Measurements from ENCODE around the gene MED13.
"Not testable (repeated sequence)": the region's sequence is repeated elsewhere in the genome, so short reads cannot be mapped to it uniquely, and the experiment has no call there.

Gene MED13

DNA sequence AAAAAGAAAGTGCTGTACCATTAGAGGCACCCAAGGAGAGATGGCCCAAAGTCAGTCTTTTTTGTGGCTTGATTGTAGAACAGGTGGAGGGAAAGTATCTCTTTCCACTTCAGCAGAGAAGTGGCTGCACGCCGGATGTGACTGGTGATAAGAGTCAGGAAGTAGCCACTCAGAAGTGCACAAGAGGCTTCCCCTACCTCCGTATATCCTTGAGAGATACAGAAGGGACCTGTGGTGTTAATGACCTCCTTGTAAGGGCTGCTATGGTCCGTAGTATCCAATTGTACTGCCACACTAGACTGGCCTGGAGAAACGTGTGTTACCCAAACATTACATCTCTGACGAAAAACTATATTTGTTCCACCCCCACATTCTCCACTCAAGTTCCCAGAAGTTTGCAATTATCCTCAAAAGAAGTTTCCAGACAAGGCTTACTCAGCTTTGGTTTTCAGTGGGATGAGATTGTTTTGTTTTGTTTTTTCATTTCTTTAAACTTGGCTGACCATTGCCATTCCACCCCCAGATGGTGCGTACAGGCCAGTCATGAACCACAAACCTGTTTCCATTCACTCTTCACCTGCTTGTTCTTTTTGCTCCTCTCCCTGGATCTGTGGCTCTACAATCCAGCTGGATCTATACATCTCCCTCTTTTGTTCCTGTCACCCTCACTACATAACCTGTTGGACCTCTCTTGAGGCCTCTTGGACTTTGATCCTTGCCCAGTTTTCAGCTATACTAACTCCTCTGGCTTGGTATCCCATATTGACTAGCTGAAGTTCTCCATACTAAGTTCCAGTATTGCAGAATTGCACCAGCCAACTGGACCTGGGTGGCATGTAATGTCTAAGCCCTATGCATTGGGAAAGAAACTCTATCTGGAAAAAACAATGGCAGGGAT is 20.7 kb upstream of the MED13 start:
- no peak for DNase-seq

DNA sequence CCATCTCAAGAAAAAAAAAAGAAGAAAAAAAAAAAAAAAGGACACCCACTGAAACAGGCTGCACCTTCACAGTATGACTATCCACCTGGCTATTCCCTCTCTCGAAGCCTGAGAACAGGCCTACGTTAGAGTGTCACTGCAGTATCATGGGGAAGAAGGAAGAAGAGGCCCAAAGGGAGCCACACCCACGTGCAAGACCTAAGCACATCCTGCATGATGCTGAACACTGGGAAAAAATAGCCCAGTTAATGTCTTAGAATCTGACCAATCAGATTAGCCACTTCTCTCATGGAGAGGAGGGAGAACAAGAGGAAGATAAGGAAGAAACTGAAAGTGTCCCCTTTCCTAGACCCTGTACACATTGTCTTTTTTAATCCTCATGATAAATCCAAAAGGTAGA is 19.5 kb upstream of the MED13 start:
- no peak for DNase-seq

DNA sequence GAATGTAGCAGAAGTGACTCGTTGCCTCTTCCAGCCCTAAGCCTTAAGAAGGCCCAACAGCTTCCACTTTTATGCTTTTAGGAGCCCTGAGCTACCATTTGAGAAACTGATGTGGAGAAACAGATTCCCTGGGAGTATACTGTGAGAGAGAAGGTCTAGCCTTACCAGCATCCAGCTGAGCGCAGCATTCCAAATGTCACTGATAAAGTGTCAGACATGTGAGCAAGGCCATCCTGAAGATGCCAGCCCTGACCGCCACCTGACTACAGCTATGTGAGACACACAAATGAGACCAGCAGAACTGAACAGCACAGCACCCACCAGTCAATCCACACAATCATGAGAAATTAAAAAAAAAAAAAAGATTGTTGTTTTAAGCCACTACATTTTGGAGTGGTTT is 18.6 kb upstream of the MED13 start:
- DNase-seq: no peak

DNA sequence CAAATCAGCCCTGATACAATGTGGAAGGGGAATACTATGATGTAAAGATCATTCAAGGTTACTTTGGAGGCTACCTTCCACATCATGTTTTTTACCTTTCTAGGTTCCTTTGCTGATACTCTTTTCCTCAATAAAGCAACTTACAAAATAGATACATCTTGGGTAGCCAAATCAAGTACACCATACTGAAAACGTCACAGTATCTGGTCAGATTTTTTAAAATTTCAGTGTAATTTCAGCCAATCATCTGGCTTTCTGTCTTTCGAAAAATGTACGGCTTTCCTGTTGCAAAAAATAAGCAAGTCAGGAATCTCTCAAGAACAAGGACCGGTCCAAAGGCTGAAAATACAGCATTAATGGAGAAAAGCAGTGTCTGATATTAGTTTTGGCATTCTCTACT is 15.6 kb upstream of the MED13 start:
- no peak for DNase-seq

DNA sequence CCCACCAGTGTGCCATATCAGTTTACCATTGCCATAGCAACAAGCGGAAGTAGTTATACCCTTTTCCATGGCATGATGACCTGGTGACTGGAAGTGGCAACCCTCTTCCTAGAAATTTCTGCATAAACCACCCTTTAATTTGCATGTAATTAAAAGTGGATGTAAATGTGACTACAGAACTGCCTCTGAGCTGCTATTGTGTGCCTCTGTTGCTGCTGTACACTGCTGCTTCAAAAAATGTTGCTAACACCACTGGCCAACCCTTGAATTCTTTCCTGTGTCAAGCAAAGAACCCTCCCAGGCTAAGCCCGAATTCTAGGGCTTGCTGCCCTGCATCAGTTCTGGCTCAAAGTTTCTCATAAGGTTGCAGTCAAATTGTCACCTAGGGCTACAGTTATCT is 12.9 kb upstream of the MED13 start:
- no peak for DNase-seq

DNA sequence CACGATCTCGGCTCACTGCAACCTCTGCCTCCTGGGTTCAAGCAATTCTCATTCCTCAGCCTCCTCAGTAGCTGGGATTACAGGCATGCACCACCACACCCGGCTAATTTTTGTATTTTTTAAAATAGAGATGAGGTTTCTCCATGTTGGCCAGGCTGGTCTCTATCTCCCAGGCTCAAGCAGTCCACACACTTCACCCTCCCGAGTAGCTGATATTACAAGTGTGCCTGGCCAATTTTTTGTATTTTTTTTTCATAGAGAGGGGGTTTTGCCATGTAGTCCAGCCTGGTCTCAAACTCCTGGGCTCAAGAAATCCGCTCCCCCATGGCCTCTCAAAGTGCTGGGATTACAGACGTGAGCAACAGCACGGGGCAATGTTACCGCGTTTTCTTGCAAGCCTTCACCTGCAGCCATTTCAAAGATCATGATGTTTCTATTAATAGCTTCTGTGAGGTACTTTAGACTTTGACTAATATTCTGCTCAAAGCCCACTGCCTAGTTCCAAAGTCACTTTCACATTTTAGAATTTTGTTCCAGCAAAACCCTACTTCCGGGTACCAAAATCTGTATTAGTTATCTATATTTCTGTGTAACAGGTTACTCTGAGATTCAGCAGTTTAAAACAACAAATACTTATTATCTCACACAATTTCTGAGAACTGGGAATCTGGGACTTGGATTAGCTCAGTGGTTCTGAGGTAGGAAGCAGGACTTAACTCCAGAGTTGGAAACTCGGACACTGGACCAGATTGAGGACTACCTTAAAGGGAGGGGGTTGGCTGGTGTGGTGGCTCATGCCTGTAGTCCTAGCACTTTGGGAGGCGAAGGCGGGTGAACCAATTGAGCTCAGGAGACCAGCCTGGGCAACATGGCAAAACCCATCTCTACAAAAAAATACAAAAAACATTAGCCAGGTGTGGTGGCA is 12.0 kb upstream of the MED13 start:
- no peak for DNase-seq

DNA sequence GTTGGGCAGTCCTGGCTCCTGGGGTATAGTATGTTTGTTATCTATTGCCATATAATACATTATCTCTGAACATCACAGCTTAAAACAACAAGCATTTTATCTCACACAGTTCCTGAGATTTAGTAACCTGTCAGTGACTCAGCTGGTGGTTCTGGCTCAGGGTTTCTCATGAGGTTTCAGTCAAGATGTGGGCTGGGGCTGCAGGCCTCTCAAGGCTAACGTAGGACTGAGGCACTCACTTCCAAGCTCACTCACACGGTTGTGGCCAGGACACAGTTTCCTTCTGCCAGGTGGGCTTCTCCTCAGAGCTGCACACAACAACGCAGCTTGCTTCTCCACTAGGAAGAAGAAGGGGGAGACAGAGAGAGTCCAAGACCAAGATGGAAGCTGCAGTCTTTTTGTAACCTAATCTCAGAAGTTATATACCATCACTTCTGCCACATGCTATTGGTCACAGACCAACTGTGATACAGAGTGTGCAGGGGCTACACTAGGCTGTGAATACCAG is 10.3 kb upstream of the MED13 start:
- no peak for DNase-seq

DNA sequence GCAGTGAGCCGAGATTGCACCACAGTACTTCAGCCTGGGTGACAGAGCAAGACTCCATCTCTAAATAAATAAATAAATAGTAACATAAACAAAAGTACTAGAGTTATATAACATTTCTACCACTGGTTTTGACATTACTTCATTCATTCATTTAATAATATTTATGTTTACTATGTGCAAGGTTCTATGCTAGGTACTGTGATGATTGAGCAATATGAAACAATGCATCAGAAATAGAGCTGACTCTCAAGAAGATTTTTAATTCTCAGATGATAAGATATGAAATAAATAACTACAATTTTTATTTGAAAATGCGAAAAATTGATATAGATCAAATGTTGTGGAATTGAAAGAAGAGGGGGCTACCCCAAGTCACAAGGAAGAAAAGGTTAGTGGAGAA is 8.9 kb upstream of the MED13 start:
- DNase-seq: no peak

DNA sequence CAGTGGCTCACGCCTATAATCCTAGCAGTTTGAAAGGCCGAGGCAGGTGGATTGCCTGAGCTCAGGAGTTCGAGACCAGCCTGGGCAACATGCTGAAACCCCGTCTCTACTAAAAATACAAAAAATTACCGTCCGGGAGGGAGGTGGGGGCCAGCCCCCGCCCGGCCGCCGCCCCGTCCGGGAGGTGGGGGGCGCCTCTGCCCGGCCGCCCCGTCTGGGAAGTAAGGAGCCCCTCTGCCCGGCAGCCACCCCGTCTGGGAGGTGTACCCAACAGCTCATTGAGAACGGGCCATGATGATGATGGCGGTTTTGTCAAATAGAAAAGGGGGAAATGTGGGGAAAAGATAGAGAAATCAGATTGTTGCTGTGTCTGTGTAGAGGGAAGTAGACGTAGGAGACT is 7.8 kb upstream of the MED13 start:
- not testable (repeated sequence) for DNase-seq

DNA sequence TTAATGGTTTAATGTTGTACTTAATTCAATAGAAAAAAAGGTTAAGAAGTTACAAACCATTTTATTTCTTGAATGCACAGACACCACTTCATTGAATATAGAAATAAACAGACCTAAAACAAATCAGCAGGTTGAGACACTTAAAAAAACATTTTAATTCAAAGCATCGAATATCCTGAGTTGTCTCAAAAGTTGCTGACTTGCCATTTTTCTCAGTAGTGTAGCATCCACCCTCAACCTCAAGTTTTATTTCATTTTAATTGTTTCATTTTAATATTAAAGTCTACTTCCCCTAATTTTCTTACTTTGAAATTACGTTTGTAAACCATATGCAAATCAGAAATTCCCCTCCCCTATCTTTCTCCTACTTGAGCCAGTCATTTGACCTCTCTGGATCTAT is 5.8 kb upstream of the MED13 start:
- DNase-seq: no peak

DNA sequence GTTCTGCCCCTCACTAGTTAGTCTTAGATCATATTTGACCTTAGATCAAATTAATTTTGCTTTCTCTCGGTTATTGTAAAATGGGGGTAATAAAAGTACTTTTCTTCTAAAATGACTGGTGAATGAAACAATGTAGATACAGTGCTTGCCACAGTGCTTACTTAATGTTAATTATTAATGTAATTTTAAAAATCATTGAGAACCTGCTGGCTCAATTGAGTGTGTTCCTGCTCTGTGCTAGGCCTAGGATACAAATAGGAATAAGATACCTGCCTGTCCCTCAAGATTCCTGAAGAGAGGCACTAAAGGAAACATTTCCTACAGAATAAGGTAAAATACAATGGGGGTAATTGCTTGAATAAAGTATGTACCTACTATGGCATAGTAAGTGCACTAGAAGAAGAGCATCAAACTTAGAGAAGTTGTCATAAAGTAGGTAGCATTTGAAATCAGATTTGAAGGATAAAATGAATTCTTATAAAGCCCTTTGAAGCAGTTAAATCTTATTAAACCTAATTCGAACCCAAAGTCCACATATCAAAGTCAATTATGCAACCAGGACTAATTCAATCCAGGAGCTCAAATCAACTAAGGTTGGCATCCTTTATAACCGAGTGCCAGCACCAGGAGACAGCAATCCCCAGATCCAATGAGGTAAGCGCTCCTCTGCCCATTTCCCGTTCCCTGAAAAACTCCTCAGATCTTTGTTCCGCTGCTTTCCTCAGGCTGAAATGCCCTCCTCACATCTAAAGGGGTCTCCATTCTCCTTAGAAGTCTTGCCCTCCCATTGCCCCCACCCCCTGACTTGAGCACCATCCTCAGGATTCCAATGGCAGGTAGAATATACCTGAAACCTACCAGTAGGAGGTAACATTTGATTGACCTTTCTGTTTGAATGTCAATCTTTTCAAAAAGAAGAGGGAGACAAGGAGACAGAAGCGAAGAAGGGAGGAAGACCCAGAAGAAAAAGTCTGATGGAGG is 2.4 kb upstream of the MED13 start:
- DNase-seq: no peak

DNA sequence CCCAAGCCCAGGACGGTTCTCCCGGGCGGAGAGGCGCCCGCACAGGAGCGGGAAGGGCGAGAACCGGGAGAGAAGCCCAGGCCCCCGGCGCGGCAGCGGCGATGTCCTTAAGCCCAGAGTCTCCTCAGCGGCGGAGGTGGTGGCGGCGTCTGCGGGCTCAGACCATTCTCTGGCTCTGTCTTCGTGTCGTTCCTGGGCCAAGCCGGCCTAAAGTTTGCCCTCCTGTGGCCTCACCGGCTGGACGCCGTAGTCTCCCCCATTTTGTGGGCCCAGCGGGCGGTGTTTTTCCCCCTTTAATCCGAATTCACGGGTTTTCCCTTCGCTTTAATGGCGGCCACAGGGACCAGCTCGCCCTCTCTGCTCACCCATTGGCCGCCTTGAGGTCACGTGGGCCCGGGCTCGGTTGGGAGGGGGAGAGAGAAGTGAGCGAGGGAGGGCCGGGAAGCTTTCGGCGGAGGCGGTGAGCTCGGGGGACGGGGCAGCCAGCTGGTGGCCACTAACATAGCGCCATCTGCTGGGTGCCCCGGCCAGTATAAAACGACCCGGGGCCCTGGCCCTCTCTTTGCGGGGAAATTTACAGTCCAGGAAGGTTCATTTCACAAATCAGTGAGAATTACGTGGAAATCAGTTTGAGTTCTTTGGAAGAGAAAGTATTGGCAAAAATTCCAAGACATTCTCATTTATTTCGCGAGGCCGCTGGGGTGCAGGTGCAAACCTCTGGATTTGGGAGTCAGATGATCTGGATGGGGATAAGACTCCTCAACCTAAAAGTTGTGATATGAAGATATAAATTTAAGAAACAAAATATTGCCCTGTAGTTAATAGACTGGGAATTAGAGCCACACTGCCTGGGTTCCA is 762 bp upstream of the MED13 start:
- DNase-seq: peak; percentile 98

DNA sequence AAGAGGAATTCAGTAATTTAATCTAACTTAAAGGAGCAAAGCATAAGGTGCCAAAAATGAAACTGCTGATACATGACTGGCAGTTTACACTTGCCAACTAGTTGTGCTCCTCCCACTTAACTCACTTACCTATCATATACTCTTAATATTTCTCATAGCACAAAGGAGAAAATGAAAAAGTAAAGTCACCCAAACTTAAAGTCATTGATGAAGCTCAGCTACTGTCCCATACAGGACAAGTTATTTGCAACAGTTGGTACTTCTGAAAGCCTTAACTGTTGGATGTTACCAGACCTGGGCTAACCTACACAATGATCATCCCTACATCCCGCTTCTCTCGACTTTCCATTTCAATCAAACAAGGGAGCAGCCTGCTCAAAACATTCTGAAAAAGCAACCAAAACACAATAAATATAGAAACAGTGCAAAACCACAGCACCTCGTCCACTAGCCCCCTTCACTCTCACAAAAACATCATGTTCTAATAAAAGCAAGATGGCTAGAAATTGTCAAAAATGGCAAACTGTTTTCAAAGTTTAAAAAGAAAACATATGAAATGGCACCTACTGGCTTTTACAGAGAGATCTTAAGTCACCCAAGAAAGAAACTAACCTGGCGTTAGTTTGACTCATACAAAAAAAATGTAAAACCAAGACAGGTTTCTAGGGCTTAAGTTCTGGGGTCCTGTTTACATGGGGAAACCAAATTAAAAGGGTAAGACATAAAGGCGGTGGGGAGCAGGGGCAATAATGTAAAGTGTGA is 868 bp downstream of the MED13 start:
- DNase-seq: no peak

DNA sequence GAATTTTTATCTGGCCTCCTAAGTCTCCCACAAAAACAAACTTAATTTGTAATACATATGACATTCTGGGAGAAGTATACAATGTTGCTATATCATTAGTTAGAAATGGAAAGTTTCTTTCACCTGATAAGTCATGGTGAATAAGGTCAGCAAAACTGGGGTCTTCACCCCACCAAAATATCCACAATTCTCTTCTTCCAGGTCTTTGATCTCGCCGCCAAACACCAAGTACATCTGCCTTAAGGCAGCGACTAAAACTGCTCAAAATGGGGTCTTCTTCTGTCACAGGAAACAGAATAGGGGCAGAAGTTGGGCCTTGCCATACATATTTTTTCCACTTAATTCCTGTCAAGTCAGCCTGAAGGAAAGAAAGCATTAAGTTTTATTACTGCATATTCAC is 2.1 kb downstream of the MED13 start:
- DNase-seq: no peak

DNA sequence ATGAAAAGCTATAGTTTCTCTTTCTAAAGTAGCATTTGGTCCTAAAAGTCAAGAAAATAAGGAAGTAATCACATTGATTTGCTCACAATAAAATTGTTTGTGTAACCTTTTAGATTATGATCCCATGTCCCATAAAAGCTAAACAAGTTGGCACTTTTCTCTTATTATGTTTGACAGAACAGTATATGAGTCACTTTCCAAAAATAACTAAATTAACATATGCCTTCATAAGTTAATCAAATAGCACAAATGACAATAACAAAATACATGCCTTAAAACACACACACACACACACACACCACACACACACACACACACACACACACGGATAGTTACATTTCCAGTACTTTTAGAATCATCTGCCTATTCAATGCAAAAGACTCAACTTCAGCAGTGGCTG is 2.8 kb downstream of the MED13 start:
- no peak for DNase-seq

DNA sequence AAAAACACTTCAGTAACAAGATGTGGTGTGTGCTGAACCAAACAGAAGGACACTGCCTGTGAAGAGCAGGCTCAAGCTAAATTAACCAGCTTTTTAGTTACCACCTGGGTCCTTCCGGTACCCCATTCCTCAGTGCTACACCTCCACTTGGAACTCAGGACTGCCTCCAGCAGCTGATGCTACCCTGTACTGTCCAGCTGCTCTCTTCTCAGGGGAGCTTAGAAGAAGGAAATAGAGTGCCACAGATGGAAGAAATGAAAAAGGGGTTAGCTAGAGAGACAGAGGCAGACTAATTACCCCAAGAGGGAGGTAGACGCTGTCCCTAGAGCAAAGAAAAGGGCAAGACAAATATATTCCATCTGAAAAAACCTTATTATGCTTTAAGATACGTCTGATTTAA is 5.7 kb downstream of the MED13 start:
- no peak for DNase-seq

DNA sequence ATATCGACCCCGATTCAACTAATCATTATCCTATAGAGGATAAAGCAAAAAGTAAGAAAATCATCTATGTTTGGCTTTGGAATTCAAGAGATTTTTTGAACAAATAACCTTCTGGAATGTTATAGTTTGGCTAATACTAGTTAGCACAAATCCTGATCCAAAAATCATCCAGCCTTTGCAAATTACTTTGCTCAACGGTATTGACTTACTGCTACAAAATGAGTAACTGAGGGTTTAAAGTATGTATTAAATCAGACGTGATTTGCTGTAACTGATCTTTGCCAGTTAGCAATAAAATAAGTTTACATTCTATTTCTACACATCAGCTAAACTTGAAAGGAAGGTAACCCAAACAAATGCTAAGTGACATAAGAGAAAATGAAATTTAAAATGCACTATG is 6.5 kb downstream of the MED13 start:
- no peak for DNase-seq

DNA sequence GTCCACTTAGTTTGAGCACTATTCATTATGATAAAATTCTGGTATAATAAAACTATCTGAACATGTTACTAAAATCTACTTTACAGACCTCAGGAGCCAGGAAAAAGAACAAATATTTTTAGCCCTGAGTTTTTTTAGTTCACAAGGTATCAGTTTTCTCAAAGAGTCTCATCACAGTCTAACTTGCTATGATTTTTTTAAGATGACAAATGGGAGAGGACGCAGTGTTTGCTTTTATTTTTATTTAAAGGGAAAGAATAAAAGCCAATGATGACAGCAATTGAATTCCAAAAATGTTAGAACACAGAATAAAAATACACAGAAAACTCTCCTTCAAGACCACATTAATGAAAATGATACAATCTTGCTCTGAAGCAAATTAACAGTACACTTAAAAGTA is 7.4 kb downstream of the MED13 start:
- DNase-seq: no peak

DNA sequence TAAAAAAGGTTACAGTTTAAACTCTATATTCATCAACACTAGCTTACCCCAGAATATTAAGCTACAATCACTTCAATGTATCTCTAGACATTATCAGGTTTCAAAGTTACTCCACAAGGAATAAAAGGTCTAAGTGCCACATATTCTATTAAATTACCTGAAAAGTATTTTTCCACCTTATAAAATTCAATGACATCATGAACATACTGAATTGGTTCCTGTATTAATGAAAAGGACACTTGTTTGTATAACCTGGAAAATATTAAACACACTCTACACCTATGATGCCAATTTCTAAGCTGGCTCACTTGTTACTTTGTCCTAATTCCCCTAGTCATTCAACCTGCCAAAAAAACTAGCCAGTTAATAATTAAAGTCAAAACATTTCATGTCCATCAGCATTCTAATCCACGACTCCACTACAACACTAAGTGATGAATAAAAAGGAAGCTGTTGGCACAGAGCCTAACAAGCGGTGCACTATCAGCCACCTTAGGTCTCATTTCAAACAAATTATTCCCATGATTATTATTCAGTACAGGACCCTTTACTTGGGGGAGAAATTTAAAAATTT is 12.2 kb downstream of the MED13 start:
- DNase-seq: no peak

DNA sequence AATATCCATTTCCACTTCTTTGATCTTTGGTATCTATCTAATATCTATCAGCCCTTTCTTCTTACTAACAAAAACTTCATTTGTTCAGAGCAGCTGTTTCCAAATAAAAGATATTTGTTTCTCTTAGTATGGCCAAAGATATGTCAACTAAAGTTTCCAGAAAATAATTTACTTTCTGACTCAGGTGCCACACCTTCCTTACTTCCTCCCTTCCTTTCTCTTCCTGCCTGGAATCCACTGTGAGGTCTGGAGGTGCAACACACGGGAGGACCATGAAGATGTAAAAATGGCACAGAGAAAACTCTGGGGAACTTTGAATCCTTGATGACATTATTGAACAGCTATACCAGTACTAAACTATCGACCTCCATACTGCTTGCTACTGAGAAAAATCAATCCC is 14.0 kb downstream of the MED13 start:
- DNase-seq: no peak
